Activated T-helper 1 cell treated with Interleukin-2 at 50 U/mL for 16 hours (primary cell): ENCODE measurements around the gene ABCA7.
A peak's percentile ranks its signal among the peaks of the same experiment; 100 is the strongest.
"Not testable (repeated sequence)": the region's sequence is repeated elsewhere in the genome, so short reads cannot be mapped to it uniquely, and the experiment has no call there.

ENCODE experiments used
- DNase-seq: peaks from one replicate; pipeline ENCODE4 v3.0.0-alpha.2; 2020; ENCODE audit warnings: low read depth

ABCA7 gene

DNA sequence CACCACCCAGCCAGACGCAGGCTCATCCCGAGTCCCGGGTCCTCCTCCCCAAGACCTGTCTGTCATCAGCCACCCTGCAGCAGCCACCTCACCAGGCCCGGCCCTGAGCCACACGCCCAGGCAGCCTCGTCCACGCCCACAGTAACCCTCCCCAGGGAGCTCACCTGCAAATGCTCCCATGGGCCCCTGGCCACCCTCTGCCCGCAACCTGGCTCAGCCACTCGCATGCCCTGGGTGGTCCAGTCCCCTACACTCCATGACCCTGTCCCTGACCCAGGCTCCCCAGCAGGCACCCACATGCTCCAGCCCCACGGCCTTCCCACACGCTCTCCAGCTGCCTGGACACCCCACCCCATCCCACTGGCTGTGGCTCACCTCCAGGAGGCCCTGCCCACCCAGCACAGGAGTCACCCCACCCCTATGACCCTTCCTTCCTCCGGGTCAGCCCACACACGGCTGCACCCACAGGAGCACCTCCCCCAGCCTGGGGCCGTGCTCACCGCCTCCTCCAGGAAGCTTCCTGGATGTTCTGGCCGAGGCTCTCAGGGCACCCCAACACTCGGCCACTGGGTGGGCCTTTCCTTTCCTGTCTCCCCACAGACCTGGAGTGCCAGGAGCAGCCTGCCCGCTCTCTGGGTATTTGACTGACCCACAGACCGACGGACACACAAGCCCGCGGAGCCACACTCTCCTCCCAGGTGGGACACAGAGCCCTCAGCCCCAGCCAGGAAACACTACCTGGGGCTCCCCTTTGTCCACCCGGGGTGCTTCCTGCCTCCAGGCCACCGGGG is 22.6 kb upstream of the ABCA7 start:
- DNase-seq, result no peak

DNA sequence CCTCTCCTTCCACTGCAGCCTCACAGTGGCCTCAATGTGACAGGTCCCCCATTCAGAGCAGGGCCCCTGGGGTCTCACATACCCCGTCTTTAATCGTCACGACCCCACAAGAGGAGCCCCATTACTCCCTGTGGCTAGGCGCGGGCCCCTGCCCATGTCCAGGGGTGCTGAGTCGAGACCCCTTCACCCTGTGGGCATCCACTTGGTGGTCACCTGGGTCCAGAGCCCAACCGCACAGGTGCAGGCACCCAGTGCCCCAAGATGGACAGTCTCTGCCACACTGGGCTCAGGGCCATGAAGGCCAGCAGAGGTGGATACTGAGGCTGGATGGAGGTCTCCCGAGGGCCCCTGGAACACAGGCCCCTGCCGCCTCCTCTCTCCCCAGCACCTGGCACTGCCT is 22.0 kb upstream of the ABCA7 start:
- DNase-seq, result no peak

DNA sequence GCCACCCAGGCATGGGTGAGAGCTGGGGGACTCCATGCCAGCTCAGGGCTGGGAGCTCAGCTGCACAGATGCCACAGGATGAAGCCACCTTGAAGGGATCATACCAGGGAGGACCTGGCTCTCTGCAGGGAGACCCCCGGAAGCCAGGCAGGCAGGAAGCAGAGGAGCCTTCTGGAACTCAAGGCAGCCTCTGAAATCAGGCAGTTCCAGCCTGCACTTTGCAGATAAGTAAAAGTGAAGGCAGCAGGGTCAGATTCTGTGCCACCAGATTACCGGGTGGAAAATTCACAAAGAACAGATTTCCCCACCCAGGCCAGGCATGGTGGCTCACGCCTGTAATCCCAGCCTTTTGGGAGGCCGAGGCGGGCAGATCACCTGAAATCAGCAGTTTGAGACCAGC is 21.5 kb upstream of the ABCA7 start:
- no peak for DNase-seq

DNA sequence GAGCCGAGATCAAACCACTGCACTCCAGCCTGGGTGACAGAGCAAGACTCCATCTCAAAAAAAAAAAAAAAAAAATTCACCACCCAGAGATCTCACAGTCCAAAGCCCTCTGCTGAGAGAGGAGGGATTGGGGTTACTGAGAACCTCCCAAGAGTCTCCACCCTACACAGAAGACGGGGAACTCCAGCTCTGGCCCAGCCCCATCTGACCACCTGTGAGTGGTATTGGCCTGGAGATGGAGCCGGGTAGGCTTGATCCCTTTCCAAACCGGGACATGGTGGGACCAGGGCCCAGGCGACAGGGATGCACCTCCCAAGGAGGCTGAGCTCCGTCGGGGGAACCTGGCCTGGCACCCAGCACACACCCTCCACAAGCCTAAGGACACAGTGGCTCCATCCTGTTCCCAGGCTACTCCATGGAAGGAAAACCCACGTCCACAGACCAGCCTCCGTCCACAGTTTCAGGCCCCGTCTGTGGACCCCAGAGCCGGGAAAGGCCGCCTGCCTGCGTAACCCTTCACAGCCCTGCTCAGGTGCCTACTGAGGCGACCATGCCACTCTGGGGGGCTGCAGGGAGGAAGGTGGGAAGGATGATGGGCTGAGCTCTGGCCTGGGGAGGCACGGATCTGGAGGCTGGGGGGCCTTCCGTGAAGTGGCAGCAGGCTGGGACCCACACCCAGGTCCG is 20.8 kb upstream of the ABCA7 start:
- DNase-seq, result no peak

DNA sequence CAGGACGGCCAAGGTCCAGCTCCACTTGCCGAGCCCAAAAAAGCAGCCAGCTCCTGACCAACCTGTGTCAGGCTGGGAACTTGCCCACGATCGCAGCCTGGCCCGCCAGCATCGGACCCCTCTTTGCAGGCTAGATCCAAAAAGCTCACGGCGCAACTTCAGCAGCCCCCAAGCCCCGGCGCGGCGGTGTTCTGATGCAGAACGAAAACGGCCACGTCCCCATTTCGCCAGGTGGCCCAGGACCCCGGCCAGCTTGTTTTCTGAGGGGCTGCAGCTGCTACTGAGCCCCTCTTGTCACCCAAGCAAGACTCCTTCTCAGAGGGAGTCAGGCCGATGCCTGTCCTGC is 20.3 kb upstream of the ABCA7 start:
- DNase-seq, result no peak

DNA sequence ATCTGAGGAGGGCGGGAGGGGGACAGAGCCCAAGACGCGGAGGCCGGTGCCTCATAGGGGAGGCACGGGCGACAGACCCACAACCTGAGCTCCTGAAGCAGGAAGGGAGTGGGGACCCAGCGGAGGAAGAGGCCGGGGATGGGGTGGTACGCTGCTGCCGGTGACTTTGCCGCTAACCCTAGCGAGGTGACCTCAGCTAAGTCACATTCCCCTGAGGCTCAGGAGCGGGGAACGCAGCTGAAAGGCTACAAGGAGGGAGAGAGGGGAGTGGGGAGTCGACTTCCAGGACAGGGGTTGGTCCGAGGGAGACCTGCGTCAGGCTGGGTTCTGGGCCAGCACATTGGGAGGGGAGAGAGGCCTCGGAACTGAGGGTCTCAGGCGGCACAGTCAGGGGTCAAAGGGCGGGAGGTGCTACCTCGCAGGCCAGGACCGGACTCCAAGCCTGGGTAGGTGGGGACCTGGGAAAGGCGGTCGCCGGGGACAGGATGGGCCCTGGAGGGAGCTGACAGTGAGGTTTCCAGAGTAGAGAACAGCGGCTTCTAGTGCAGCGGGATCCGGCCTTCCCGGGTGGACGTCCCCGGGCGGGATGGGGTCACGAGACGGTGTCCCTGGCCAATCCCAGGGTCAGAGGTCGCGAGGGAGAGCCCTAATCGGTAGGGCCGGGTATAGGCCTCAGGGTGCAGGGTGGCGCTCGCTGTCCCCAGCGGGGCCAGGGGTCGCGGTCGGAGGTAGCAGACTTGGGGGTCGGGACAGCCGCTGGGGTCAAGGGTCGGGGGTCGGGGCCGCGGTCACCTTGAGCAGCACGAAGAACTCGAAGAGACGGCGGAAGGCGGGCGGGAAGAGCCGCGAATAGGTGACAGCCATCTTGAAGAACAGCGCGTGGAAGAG is 19.7 kb upstream of the ABCA7 start:
- no peak for DNase-seq

DNA sequence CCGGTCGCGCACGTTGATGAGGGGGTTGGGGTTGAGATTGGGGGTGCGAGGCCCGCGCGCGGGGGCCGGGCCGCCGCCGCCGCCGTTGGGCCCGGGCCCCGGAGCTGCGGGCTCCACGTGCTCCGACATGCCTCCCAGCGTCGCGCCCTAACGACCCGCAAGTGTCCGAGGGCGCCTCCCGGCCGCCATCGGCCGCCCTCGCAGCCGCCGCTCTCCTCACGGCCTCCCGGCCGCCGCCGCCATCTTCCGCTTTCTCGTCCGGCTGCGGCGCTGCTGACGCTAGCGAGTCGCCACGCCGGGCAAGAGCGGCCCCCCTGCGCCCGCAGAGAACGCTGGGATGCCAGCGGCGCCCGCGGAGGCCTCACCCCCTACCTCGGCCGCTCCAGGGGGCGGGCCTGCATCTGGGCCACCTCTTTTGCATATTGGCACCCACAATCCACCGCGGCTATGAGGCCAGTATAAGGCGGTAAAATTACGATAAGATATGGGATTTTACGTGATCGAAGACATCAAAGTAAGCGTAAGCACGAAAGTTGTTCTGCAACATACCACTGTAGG is 19.0 kb upstream of the ABCA7 start, which contains the start of gene TMEM259:
TMEM259 (minus strand) TSS at position 256 of the 558 bp plus-strand sequence; CDS start at position 129, 127 bp downstream.
- DNase-seq, result peak; percentile 98

DNA sequence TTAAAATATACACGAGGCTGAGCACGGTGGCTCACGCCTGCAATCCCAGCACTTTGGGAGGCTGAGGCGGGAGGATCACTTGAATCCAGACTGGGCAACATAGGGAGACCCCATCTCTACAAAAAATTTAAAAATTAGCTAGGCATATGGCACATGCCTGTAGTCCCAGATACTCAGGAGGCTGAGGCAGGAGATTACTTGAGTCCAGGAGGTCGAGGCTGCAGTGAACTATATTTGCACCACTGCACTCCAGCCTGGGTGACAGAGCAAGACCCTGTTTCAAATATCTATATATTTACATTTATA is 16.1 kb upstream of the ABCA7 start:
- DNase-seq, result not testable (repeated sequence)

DNA sequence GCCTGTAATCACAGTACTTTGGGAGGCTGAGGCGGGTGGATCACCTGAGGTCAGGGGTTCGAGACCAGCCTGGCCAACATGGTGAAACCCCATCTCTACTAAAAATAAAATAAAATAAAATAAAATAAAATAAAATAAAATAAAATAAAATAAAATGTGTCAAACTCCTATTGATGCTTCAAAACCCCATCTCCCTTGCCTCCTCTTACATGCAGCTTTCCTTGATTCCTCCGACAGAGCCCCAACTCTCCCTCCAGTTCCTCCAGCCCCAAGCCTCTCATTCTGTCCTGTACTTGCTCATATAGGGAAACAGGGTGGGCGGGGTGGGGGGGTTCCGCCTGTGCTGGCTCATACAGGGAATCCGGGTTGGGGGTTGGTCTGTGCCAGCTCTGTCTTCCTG is 14.8 kb upstream of the ABCA7 start:
- not testable (repeated sequence) for DNase-seq

DNA sequence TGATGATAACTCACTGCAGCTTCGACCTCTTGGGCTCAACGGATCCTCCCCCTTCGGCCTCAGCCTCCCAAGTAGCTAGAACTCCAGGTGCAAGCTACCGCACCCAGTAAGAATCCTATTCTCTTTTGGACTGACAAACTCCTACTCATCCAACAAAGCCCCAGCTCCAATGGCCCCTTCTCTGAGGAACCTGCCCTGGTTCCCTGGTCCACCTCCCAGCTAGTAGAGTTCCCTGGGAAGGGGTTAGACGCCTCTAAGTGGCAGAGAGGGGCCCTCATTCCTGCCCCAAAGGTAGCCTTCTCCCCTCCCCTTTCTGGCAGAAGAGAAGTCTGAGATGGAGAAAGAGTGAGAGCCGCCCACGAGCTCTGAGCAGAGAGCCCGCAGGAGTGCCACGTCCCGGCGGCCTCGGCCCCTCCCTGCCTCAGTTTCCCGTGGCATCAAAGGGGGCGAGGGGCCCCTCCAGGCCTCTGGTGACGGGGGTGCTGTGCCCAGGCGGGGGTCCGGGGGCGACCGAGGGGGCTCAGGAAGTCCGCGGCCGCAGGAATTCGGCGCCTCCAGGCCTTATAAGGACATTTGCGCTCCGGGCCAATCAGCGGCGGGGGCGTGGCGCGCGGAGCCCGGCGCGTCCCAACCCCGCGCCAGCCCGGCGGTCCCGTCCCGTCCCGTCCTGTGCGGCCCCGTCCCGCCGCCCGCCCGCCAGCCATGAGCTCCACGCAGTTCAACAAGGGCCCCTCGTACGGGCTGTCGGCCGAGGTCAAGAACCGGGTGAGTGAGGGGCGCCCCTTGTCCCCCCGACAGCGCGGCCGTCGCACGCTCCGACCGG is 13.7 kb upstream of the ABCA7 start, which contains the start of gene CNN2:
CNN2 (plus strand) TSS at position 649 of the 823 bp plus-strand sequence; CDS start at position 703, 54 bp downstream.
- peak; percentile 50 for DNase-seq

DNA sequence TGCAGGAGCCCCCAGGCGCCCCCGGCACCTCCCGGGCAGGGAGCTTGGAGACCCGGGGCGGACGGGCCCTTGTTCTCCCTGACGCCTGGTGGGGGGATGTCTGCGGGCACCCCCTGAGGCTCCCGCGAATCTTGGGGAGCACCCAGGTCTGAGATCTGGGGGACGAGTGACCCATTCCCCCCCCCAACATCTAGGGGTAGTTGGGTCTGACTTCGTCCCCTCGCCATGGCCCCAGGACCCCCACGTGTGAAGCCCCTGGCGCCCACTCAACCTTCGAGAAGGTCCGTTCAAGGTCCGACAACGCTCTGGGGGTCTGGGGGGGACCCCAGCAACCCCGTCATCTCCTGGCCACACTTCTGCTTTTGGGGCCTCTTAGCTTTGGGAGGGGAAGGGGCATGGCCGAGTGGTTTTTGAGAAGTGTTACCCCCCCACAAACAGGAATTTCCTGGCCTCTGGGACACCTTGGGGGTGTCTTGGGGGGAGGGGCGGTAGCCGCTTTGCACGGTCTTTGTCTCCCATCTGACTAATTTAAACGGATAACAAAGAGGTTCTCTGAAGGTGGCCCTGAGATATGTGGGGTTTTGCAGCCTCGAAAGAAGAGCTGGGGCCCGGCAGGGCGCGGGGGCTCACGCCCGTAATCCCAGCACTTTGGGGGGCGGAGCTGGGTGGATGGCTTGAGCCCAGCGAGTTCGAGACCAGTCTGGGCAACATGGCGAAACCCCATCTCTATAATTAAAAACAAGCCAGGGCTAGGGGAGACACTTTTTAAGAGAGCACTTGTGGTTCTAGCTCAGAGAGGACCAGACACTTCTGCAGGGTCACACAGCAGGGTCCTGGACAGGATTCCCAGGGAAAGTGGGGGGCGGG is 12.9 kb upstream of the ABCA7 start:
- no peak for DNase-seq

DNA sequence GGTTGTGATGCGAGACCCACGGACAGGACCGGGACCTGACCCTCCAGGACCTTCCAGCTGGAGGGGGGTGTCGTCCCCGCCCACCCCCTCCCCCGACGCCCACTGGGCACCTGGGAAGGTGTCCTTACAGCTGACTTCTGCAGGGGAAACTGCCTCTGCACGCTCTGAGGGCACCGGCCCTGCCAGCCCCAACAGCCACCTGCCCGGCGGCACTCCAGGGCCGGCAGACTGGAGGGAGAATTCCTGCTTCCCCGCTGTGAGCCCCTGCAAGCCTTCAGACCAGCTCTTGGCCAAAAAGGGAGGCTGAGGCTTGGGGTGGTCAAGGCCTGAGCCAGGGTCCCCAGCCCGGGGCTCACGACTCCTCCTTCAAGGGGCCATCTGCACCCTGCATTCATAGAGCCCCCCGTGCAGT is 12.3 kb upstream of the ABCA7 start:
- no peak for DNase-seq

DNA sequence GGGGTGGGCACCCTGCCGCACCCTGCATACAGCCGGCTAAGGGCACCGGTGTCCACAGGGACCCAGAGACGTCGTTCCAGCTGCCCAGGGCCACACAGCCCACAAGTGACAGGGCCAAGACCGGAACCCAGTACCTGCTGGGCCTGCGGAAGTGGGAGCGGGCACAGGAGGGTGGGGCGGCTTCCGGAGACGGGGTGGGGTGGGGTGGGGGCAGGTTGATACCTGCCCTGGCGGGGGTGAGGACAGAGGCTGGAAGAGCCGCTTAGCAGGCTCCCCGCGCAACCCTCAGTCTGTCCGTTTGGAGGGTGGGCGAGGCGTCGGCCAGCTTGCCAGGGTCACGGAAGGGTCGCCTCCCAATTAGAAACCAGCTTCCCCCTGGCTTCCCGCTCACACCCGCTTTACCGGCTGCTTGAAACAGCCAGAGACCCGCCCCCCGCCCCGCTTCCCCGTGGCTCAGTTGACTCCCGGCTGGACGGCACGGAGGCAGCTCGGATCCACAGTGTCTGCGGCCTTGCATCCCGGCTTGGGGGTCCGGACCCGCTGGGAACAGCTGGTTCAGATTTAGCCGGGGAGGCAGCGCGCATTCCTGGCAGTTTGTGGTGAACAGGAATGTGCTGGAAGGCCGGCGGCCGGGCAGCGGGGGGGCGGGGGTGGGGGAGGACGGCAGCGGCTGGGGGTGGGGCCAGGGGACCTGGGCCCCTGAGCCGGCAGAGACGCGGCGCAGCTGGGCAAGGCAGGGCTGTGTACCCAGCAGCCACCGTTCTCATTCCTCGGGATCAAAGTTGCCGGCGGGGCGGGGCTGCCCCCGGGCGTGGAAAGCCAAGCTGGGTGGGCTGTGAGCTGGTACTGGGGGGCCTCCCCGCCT is 11.6 kb upstream of the ABCA7 start:
- DNase-seq, result peak; percentile 64

DNA sequence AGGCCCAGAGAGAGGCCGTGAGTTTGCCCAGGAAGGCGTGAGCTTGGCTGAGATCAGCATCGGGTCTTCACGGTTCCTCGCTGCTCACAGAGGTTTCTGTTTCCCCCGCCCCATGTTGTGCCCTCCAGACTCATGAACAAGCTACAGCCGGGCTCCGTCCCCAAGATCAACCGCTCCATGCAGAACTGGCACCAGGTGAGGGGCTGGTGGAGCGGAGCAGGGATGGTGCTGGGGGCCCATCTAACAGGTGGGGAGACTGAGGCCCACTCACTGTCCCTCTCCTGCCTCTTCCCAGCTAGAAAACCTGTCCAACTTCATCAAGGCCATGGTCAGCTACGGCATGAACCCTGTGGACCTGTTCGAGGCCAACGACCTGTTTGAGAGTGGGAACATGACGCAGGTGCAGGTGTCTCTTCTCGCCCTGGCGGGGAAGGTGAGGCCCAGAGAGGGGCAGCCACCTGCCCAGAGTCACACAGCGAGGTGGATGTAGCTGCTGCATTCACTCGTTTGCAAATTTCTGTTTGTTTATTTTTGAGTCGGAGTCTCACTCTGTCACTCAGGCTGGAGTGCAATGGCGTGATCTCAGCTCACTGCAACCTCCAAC is 7.5 kb upstream of the ABCA7 start:
- no peak for DNase-seq

DNA sequence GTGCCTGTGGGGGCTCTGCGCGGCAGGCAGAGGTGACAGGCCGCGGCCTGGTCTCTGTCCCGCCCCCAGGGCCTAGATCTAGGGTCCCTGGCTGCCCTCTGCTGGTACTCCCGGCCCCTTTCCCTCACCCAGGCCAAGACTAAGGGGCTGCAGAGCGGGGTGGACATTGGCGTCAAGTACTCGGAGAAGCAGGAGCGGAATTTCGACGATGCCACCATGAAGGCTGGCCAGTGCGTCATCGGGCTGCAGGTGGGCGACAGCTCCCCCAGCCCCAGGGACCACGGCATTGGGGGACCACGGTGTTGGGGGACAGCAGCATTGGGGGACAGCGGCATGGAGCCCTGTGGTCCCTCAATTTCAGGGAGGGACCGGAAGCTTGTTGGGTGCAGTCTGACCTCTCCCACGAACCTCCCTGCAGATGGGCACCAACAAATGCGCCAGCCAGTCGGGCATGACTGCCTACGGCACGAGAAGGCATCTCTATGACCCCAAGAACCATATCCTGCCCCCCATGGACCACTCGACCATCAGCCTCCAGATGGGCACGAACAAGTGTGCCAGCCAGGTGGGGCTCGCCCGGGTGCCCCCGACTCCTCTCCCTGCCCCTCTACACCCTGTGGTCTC is 3.8 kb upstream of the ABCA7 start:
- DNase-seq, result no peak

DNA sequence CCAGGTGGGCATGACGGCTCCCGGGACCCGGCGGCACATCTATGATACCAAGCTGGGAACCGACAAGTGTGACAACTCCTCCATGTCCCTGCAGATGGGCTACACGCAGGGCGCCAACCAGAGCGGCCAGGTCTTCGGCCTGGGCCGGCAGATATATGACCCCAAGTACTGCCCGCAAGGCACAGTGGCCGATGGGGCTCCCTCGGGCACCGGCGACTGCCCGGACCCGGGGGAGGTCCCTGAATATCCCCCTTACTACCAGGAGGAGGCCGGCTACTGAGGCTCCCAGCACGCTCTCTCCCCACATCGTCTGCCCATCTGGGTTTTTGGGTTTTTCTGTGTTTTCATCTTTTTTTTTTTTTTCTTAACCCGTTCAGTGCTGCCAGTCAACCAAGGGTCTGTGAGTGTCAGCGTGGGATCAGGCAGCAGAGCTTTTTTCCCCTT is 2.3 kb upstream of the ABCA7 start:
- DNase-seq, result no peak

DNA sequence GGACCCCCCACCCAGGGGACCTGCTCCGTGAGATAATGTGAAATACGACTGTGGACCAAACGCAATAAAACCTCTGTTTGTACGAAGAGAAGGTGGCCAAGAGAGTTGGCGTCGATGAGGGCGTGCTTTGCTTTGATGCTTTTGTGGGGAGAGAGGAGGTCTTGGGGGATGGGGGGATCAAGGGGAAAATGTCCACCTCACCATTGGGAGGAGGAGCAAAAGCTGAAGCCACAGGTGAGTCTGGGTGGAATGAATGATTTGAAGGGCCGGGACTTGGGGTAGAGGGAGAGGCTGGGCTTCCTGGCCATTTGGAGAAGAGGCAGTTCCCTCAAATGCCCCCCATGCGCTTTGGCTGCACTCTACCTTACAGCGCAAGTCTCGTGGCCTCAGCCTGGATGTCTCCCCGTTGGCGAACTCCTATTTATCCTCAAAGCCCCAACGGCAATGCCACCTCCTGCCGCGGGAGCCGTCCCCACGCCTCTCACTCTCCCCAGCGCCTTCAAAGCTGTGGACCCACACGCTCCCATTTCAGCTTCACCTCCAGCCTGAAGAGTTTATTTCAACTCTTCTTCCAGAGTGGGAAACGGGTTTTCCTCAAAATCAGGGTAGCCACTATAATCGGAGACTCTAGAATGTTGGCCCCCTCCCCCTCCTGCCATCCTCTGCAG is 795 bp upstream of the ABCA7 start:
- DNase-seq, result no peak
